HL-60 (cell line): ENCODE data around the gene MAGED2.
"Not testable (repeated sequence)": the region's sequence is repeated elsewhere in the genome, so short reads cannot be mapped to it uniquely, and the experiment has no call there.

Experiments
- DNase-seq, 2 experiments: peaks; one replicate each; pipeline ENCODE4 v3.0.0-alpha.2; 2010 to 2020; ENCODE audit warnings: low read depth in 1 of 2, low spot score in 1 of 2
- H3K27ac ChIP-seq: fragments of 250-450 bp; sonication (Bioruptor Pico); replicated peaks from 2 replicates; pipeline ENCODE4 v1.5.1; 2020; ENCODE audit warnings: mild to moderate bottlenecking, moderate library complexity
- H3K27me3 ChIP-seq: fragments of 250-450 bp; sonication (Bioruptor Pico); 2 replicates; pipeline ENCODE4 v1.5.1; 2021; ENCODE audit warnings: mild to moderate bottlenecking, moderate library complexity; ENCODE audit not compliant: insufficient read depth, poor library complexity, severe bottlenecking
- H3K4me3 ChIP-seq: replicated peaks from 2 replicates; pipeline ENCODE4 v1.5.1; 2011; ENCODE audit warnings: mild to moderate bottlenecking, control low read depth, low read length; ENCODE audit not compliant: insufficient read depth
- GABPA ChIP-seq: IDR thresholded peaks from 2 replicates; pipeline ENCODE4 v1.6.1; 2012; ENCODE audit warnings: low read depth
- POLR2AphosphoS5 ChIP-seq: IDR thresholded peaks from 2 replicates; pipeline ENCODE4 v1.6.1; 2012; ENCODE audit warnings: low read depth
- REST ChIP-seq: IDR thresholded peaks from 2 replicates; pipeline ENCODE4 v1.6.1; 2012; ENCODE audit warnings: low read depth; ENCODE audit not compliant: insufficient replicate concordance
- SPI1 ChIP-seq: IDR thresholded peaks from 2 replicates; pipeline ENCODE4 v1.6.1; 2012; ENCODE audit warnings: low read depth, mild to moderate bottlenecking, borderline replicate concordance
- TF ChIP-seq, protein P1 (sequence below): IDR thresholded peaks from one replicate; pipeline ENCODE4 v1.5.1; 2011; ENCODE audit warnings: low read length, control low read depth, inconsistent platforms; ENCODE audit not compliant: insufficient read depth

The MAGED2 gene

DNA sequence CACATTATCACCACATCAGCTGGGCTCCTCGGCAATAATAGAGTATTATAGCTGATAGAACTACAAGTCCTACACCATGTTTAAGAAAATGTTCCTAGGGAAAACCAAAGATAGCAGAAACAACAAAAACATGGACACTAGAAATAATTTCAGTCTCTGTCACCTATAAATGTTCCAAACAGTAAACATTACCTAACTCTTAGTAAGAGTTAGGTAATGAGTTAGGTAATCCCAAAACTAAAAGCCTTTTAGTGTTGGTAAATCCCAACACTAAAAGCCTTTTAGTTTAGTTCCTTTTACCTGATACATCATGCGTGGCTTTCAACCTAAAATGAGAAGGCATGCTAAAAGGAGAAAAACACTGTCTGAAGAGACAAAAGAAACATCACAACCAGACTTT is 35.5 kb downstream of the MAGED2 start:
- no peak for DNase-seq
- no peaks in the 10 kb centered on the region for H3K27me3 ChIP-seq
- H3K4me3 ChIP-seq = no peak overlapping the region
- H3K27ac ChIP-seq = no peak overlapping the region
- TF ChIP-seq POLR2AphosphoS5 (no peak), GABPA (no peak), SPI1 (no peak), REST (no peak)
- TF ChIP-seq, protein P1, sequence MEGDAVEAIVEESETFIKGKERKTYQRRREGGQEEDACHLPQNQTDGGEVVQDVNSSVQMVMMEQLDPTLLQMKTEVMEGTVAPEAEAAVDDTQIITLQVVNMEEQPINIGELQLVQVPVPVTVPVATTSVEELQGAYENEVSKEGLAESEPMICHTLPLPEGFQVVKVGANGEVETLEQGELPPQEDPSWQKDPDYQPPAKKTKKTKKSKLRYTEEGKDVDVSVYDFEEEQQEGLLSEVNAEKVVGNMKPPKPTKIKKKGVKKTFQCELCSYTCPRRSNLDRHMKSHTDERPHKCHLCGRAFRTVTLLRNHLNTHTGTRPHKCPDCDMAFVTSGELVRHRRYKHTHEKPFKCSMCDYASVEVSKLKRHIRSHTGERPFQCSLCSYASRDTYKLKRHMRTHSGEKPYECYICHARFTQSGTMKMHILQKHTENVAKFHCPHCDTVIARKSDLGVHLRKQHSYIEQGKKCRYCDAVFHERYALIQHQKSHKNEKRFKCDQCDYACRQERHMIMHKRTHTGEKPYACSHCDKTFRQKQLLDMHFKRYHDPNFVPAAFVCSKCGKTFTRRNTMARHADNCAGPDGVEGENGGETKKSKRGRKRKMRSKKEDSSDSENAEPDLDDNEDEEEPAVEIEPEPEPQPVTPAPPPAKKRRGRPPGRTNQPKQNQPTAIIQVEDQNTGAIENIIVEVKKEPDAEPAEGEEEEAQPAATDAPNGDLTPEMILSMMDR = no peak

- H3K27me3 ChIP-seq = not testable (repeated sequence)
Measured at GRCh38 chrX:54847700-54848099, 40.2 kb downstream of the MAGED2 start.

GRCh38 chrX:54865208-54865607 is 57.7 kb downstream of the MAGED2 start:
- H3K27me3 ChIP-seq = no peaks in the 10 kb centered on the region
- no peak for DNase-seq
- no peak overlapping the region for H3K4me3 ChIP-seq
- TF ChIP-seq REST (no peak), SPI1 (no peak), GABPA (no peak), POLR2AphosphoS5 (no peak)
- TF ChIP-seq, protein P1 = no peak
- no peak overlapping the region for H3K27ac ChIP-seq

More at GRCh38 chrX:54847700-54848099, 40.2 kb downstream of the MAGED2 start:
- not testable (repeated sequence) for DNase-seq, H3K4me3 ChIP-seq, H3K27ac ChIP-seq
